ENCODE data around the gene USP17L13.
"Not testable (repeated sequence)": the region's sequence is repeated elsewhere in the genome, so short reads cannot be mapped to it uniquely, and the experiment has no call there.

The USP17L13 gene

GRCh38 chr4:9224596-9224995 lies at the start of gene USP17L13:
Gene USP17L13, plus strand, starts transcription at chr4:9224896. Its CDS starts 0 bp downstream, at chr4:9224896.
- not testable (repeated sequence) for DNase-seq

- DNase-seq: not testable (repeated sequence)
Measured at GRCh38 chr4:9210357-9210756, 14.3 kb upstream of the USP17L13 start, which contains the start of gene USP17L10. Gene USP17L10, plus strand, starts transcription at chr4:9210657. Its CDS starts 0 bp downstream, at chr4:9210657.

- DNase-seq: not testable (repeated sequence)
Measured at GRCh38 chr4:9214701-9215100, 10.0 kb upstream of the USP17L13 start.

GRCh38 chr4:9215105-9215504 lies 9.6 kb upstream of the USP17L13 start, which contains the start of gene USP17L11:
Gene USP17L11, plus strand, starts transcription at chr4:9215405. Its CDS starts 0 bp downstream, at chr4:9215405.
- DNase-seq: not testable (repeated sequence)

- not testable (repeated sequence) for DNase-seq
Measured at GRCh38 chr4:9219852-9220251, 4.8 kb upstream of the USP17L13 start, which contains the start of gene USP17L12. Gene USP17L12, plus strand, starts transcription at chr4:9220152. Its CDS starts 0 bp downstream, at chr4:9220152.

- DNase-seq: not testable (repeated sequence)
Measured at GRCh38 chr4:9230249-9230648, 5.6 kb downstream of the USP17L13 start.

- not testable (repeated sequence) for DNase-seq
Measured at GRCh38 chr4:9234085-9234484, 9.4 kb downstream of the USP17L13 start, which contains the start of gene USP17L15. Gene USP17L15, plus strand, starts transcription at chr4:9234385. Its CDS starts 0 bp downstream, at chr4:9234385.

- DNase-seq: not testable (repeated sequence)
Measured at GRCh38 chr4:9238461-9238860, 13.8 kb downstream of the USP17L13 start.

GRCh38 chr4:9243579-9243978 lies 18.9 kb downstream of the USP17L13 start, which contains the start of gene USP17L17:
Gene USP17L17, plus strand, starts transcription at chr4:9243879. Its CDS starts 0 bp downstream, at chr4:9243879.
- not testable (repeated sequence) for DNase-seq

- not testable (repeated sequence) for DNase-seq
Measured at GRCh38 chr4:9247953-9248680, 23.4 kb downstream of the USP17L13 start, which contains the start of gene USP17L18. Gene USP17L18, plus strand, starts transcription at chr4:9248630. Its CDS starts 0 bp downstream, at chr4:9248630.

- DNase-seq: not testable (repeated sequence)
Measured at GRCh38 chr4:9253078-9253477, 28.4 kb downstream of the USP17L13 start, which contains the start of gene USP17L19. Gene USP17L19, plus strand, starts transcription at chr4:9253378. Its CDS starts 0 bp downstream, at chr4:9253378.

GRCh38 chr4:9257824-9258223 lies 33.1 kb downstream of the USP17L13 start, which contains the start of gene USP17L20:
Gene USP17L20, plus strand, starts transcription at chr4:9258124. Its CDS starts 0 bp downstream, at chr4:9258124.
- not testable (repeated sequence) for DNase-seq

- not testable (repeated sequence) for DNase-seq
Measured at GRCh38 chr4:9262572-9262971, 37.9 kb downstream of the USP17L13 start, which contains the start of gene USP17L21. Gene USP17L21, plus strand, starts transcription at chr4:9262872. Its CDS starts 0 bp downstream, at chr4:9262872.

- DNase-seq: not testable (repeated sequence)
Measured at GRCh38 chr4:9267319-9267718, 42.6 kb downstream of the USP17L13 start, which contains the start of gene USP17L22. Gene USP17L22, plus strand, starts transcription at chr4:9267619. Its CDS starts 0 bp downstream, at chr4:9267619.

GRCh38 chr4:9271719-9272118 lies 47.0 kb downstream of the USP17L13 start:
- not testable (repeated sequence) for DNase-seq

Data from NCI-H1105 treated with DMSO at 0.1 percent for 48 hours (cell line).